SU-DHL-6 (cell line): ENCODE data around the gene CPSF4L.

ENCODE experiments used
- H2AFZ ChIP-seq: fragments of 200-600 bp; sonication (generic); 2 replicates; pipeline ENCODE4 v1.6.1; 2014; ENCODE audit warnings: low read depth, mild to moderate bottlenecking, moderate library complexity, mixed read lengths, antibody characterized with exemption, low read length; ENCODE audit not compliant: severe bottlenecking
- H3F3A ChIP-seq: fragments of 200-600 bp; shearing (Covaris generic); 2 replicates; pipeline ENCODE4 v1.6.0; 2016; ENCODE audit warnings: antibody characterized with exemption, mild to moderate bottlenecking; ENCODE audit not compliant: insufficient read depth
- H3K27ac ChIP-seq: fragments of 200-600 bp; sonication (generic); 2 replicates; pipeline ENCODE4 v1.5.1; 2016; ENCODE audit warnings: low read depth, mild to moderate bottlenecking, low read length, moderate library complexity, mixed read lengths
- H3K27me3 ChIP-seq: fragments of 200-600 bp; sonication (generic), shearing (Covaris generic); 2 replicates; pipeline ENCODE4 v1.6.0; 2014; ENCODE audit warnings: mild to moderate bottlenecking, low read length
- H3K36me3 ChIP-seq: fragments of 200-600 bp; sonication (generic); 2 replicates; pipeline ENCODE4 v1.6.1; 2014; ENCODE audit warnings: mild to moderate bottlenecking, low read length, mixed read lengths
- H3K4me2 ChIP-seq: fragments of 300-600, 200-600 bp; shearing (Covaris generic), sonication (generic); 2 replicates; pipeline ENCODE4 v1.6.0; 2014; ENCODE audit warnings: low read length, low read depth, mild to moderate bottlenecking; ENCODE audit not compliant: poor library complexity, severe bottlenecking
- H3K4me3 ChIP-seq: fragments of 200-600 bp; sonication (generic); 2 replicates; pipeline ENCODE4 v1.5.1; 2014; ENCODE audit warnings: antibody characterized with exemption, low read length, mild to moderate bottlenecking, mixed read lengths; ENCODE audit not compliant: insufficient read depth, poor library complexity, severe bottlenecking
- H3K79me2 ChIP-seq: fragments of 200-600 bp; sonication (generic); 2 replicates; pipeline ENCODE4 v1.6.1; 2014; ENCODE audit warnings: mild to moderate bottlenecking, low read length, moderate library complexity; ENCODE audit not compliant: insufficient read depth
- H3K9ac ChIP-seq: fragments of 200-600 bp; sonication (generic); 2 replicates; pipeline ENCODE4 v1.7.0; 2014; ENCODE audit warnings: mild to moderate bottlenecking, low read length
- H3K9me2 ChIP-seq: fragments of 200-600 bp; sonication (generic); replicated peaks from 2 replicates; pipeline ENCODE4 v1.6.1; 2014; ENCODE audit warnings: low read length; ENCODE audit not compliant: insufficient read depth
- H3K9me3 ChIP-seq: fragments of 200-600 bp; sonication (generic); 2 replicates; pipeline ENCODE4 v1.6.1; 2014; ENCODE audit warnings: low read length, mixed read lengths; ENCODE audit not compliant: insufficient read depth
- H4K20me1 ChIP-seq: fragments of 200-600 bp; sonication (generic); 2 replicates; pipeline ENCODE4 v1.6.1; 2014; ENCODE audit warnings: low read depth, mild to moderate bottlenecking, antibody characterized with exemption, low read length, moderate library complexity, mixed read lengths
- EZH2phosphoT487 ChIP-seq: fragments of 200-600 bp; sonication (generic), shearing (Covaris generic); conservative IDR thresholded peaks from 2 replicates; pipeline ENCODE4 v1.6.1; 2018; ENCODE audit warnings: mild to moderate bottlenecking, antibody characterized with exemption, low read length, moderate library complexity, mixed read lengths
- TF ChIP-seq, protein P1 (sequence below): fragments of 200-600 bp; sonication (generic); IDR thresholded peaks from one replicate; pipeline ENCODE4 v1.5.1; 2017; ENCODE audit warnings: antibody characterized with exemption, mild to moderate bottlenecking, low read length, moderate library complexity; ENCODE audit not compliant: insufficient read depth, poor library complexity, severe bottlenecking

Gene CPSF4L

DNA sequence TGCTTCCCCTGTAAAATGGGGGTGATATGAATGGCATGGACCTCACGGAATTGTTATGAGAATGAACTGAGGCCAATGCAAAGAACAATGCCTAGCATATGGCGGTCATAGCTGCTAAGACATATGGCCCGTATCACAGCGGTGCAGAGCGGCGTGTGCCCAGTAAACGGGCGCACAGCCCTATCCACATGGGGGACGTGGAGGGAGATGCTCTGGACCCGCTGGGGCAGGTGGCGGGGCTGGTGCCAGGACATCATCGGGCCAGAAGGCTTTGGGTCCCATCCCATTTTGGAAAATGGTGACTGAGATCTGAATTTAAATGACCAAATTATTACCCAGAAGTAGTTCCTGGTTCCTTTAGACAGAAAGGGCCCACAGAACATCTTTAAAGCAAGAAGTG lies 18.5 kb upstream of the CPSF4L start:
- H3K36me3 ChIP-seq: no peaks in the 10 kb centered on the region

DNA sequence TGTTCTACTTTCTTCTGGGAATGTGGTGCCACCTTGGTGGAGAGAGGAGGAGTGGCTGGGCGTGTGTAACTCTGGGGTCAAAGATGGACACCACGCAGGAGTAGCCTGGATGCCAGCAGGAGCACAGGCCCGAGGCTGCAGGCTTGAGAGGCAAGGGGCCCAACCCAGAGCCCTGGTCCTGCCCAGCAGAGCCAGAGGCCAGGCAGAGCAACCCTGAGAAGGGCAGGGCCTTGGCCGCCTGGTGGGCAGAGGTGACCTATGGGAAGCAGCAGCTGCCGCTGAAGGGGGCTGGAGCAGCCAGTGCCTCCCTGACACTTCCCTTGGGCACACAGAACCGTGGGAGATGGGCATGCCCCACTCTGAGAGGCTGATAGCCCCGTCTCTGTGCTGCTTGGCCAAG lies 18.0 kb upstream of the CPSF4L start:
- no peaks in the 10 kb centered on the region for H3F3A ChIP-seq
- H4K20me1 ChIP-seq: no peaks in the 10 kb centered on the region
- no peaks in the 10 kb centered on the region for H3K27me3 ChIP-seq
- no peak overlapping the region for H3K4me3 ChIP-seq
- H3K9ac ChIP-seq: no peak overlapping the region
- H3K27ac ChIP-seq: no peak overlapping the region
- no peaks in the 10 kb centered on the region for H3K36me3 ChIP-seq
- no peak overlapping the region for H3K4me2 ChIP-seq
- no peak for TF ChIP-seq EZH2phosphoT487
- H3K79me2 ChIP-seq: no peaks in the 10 kb centered on the region
- H3K9me3 ChIP-seq: no peaks in the 10 kb centered on the region
- no peaks in the 10 kb centered on the region for H3K9me2 ChIP-seq
- H2AFZ ChIP-seq: no peak overlapping the region

More for the DNA sequence above, 18.5 kb upstream of the CPSF4L start:
- Histone ChIP-seq H2AFZ (no peak overlapping the region), H3K9ac (no peak overlapping the region), H3K4me3 (no peak overlapping the region), H3K27me3 (no peaks in the 10 kb centered on the region), H3K79me2 (no peaks in the 10 kb centered on the region), H3F3A (no peaks in the 10 kb centered on the region), H4K20me1 (no peaks in the 10 kb centered on the region), H3K9me3 (no peaks in the 10 kb centered on the region), H3K4me2 (no peak overlapping the region), H3K9me2 (no peaks in the 10 kb centered on the region), H3K27ac (no peak overlapping the region)
- TF ChIP-seq EZH2phosphoT487: no peak
- TF ChIP-seq, protein P1, sequence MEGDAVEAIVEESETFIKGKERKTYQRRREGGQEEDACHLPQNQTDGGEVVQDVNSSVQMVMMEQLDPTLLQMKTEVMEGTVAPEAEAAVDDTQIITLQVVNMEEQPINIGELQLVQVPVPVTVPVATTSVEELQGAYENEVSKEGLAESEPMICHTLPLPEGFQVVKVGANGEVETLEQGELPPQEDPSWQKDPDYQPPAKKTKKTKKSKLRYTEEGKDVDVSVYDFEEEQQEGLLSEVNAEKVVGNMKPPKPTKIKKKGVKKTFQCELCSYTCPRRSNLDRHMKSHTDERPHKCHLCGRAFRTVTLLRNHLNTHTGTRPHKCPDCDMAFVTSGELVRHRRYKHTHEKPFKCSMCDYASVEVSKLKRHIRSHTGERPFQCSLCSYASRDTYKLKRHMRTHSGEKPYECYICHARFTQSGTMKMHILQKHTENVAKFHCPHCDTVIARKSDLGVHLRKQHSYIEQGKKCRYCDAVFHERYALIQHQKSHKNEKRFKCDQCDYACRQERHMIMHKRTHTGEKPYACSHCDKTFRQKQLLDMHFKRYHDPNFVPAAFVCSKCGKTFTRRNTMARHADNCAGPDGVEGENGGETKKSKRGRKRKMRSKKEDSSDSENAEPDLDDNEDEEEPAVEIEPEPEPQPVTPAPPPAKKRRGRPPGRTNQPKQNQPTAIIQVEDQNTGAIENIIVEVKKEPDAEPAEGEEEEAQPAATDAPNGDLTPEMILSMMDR: no peak

DNA sequence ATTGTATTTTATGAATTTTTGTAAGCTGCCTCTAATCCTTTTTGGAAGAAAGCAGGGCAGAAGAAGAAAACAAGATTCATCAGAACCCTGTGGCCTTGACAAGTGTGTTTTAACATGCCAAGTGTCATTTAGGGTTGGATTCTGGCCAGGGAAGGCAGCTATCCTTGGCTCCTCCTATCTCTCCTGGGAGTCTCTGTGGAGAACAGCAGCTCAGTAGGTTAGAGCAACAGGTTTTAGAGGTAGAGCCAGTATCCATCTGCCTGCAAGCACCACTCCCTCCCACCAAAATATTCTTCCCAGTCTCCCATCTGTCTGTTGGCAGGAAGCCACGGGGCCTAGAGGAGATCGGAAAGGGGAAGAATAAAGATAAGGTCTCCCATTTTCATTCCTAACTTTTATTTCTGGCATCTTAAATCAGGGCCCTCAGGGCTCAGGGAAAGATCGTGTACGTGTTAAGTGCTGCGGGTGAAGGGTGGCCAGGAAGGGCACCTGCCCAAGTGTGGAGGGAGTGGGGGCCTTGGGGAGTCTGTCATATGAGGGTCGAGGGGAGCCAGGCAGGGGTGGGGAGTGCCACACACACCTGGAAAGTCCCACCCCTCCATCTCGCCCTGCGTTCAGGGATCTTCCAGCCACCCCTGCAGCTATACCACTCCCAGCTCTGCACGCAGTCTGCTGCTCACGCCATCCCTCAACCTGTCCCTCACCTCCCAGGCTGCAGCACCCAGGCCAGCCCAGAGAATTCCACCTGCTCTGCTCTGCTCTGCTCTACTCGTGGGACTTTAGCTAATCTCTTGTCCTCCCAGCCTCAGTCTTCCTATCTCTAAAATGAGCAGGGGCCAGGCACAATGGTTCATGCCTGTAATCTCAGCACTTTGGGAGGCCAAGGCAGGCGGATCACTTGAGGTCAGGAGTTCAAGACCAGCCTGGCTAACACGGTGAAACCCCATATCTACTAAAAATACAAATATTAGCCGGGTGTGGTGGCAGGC lies 17.1 kb upstream of the CPSF4L start:
- no peaks in the 10 kb centered on the region for H3K9me2 ChIP-seq
- H3K4me2 ChIP-seq: no peak overlapping the region
- H3K9me3 ChIP-seq: no peaks in the 10 kb centered on the region
- TF ChIP-seq EZH2phosphoT487: no peak
- TF ChIP-seq, protein P1: no peak
- no peaks in the 10 kb centered on the region for H3F3A ChIP-seq
- H2AFZ ChIP-seq: no peak overlapping the region
- no peaks in the 10 kb centered on the region for H3K79me2 ChIP-seq
- H3K36me3 ChIP-seq: no peaks in the 10 kb centered on the region
- no peaks in the 10 kb centered on the region for H3K27me3 ChIP-seq
- H3K4me3 ChIP-seq: no peak overlapping the region
- H3K27ac ChIP-seq: no peak overlapping the region
- no peaks in the 10 kb centered on the region for H4K20me1 ChIP-seq
- no peak overlapping the region for H3K9ac ChIP-seq

DNA sequence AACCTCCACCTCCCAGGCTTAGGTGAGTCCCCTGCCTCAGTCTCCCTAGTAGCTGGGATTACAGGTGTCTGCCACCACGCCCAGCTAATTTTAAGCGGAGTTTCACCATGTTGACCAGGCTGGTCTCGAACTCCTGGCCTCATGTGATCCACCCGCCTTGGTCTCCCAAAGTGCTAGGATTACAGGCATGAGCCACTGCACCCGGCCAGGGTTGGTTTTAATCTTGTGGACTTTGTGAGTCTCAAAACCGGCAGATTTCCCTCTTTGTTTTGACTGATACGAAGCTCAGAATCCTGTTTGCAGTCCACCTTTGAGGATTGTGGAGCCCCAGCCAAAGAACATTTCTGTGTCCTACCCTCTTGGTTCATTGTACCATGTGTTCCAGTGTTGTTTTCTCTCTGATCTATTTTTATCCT lies 16.4 kb upstream of the CPSF4L start:
- Histone ChIP-seq H3K4me3 (no peak overlapping the region), H3K9me3 (no peaks in the 10 kb centered on the region), H3F3A (no peaks in the 10 kb centered on the region), H3K27ac (no peak overlapping the region), H3K9me2 (no peaks in the 10 kb centered on the region), H3K79me2 (no peaks in the 10 kb centered on the region), H3K36me3 (no peaks in the 10 kb centered on the region), H4K20me1 (no peaks in the 10 kb centered on the region), H3K27me3 (no peaks in the 10 kb centered on the region), H2AFZ (no peak overlapping the region), H3K4me2 (no peak overlapping the region), H3K9ac (no peak overlapping the region)
- no peak for TF ChIP-seq EZH2phosphoT487
- TF ChIP-seq, protein P1: no peak
